GM12878 (cell line): ENCODE measurements around the gene GRIN2A. TPM values are rescaled to one million over a fixed set of nuclear protein-coding genes. Genes with fewer than 3 reads are reported as not detected.

Source experiments
- ATAC-seq: fragments of 200-7000 bp; cut with Tn5 transposase; 3 replicates; pipeline ENCODE4 v1.9.1; 2020; ENCODE audit warnings: mild to moderate bottlenecking, moderate library complexity
- BruUV-seq: library from RNA; stranded (reverse); fragments of 400-500 nt; replicated peaks from 2 replicates; lab custom pipeline; 2021; lab: Mats Ljungman, UMichigan
- CTCF ChIA-PET: fragments of 300-600 bp; sonication (Branson Sonifier 250); formaldehyde crosslinking; extraction: SDS; loops from one replicate; lab custom pipeline; 2021; ENCODE audit warnings: inconsistent platforms; lab: Yijun Ruan, JAX
- POLR2A ChIA-PET: fragments of 350-600 bp; formaldehyde crosslinking; extraction: SDS; loops from one replicate; lab custom pipeline; 2021; ENCODE audit warnings: inconsistent platforms; lab: Charles Lee
- RAD21 ChIA-PET: fragments of 300-600 bp; sonication (Branson Sonifier 250); formaldehyde crosslinking; loops from one replicate; lab custom pipeline; 2023; ENCODE audit warnings: antibody characterized with exemption; ENCODE audit not compliant: unreplicated experiment; lab: Charles Lee
- SMC1A ChIA-PET: fragments of 300-600 bp; sonication (Branson Sonifier 250); formaldehyde crosslinking; loops from one replicate; lab custom pipeline; 2023; ENCODE audit not compliant: unreplicated experiment, uncharacterized antibody; lab: Charles Lee
- DNase-seq: peaks from one replicate; pipeline ENCODE4 v3.0.0-alpha.2; 2011; ENCODE audit warnings: low read depth, low spot score
- FAIRE-seq: peaks from 3 replicates; lab custom pipeline; 2011; peaks lifted over from hg19 to GRCh38; lab: Jason Lieb, UNC
- H2AFZ ChIP-seq: 2 replicates; pipeline ENCODE4 v1.6.0; 2011; ENCODE audit warnings: low read depth, low read length, control low read depth; ENCODE audit not compliant: control insufficient read depth
- H3K27ac ChIP-seq: 2 replicates; pipeline ENCODE4 v1.5.1; 2011; ENCODE audit warnings: control low read depth; ENCODE audit not compliant: control insufficient read depth, insufficient read depth
- H3K27me3 ChIP-seq, 2 experiments: replicated peaks in 1 of 2; 2 replicates each; pipeline versions ENCODE4 v1.6.0 to v1.6.1; 2011; ENCODE audit warnings: low read length in 1 of 2; ENCODE audit not compliant: control insufficient read depth in 2 of 2, insufficient read depth in 2 of 2
- H3K36me3 ChIP-seq, 2 experiments: 2 replicates each; pipeline ENCODE4 v1.5.1; 2011; ENCODE audit warnings: low read length in 1 of 2; ENCODE audit not compliant: control insufficient read depth in 2 of 2, insufficient read depth in 2 of 2
- H3K4me1 ChIP-seq: 2 replicates; pipeline ENCODE4 v1.6.1; 2011; ENCODE audit warnings: mild to moderate bottlenecking, low read length, moderate library complexity, mixed read lengths; ENCODE audit not compliant: control insufficient read depth, insufficient read depth
- H3K4me2 ChIP-seq: 2 replicates; pipeline ENCODE4 v1.6.0; 2011; ENCODE audit warnings: control low read depth; ENCODE audit not compliant: control insufficient read depth, insufficient read depth
- H3K4me3 ChIP-seq: fragments of 200-600 bp; sonication (generic); 2 replicates; pipeline ENCODE4 v1.5.1; 2016
- H3K79me2 ChIP-seq: 2 replicates; pipeline ENCODE4 v1.6.0; 2011; ENCODE audit warnings: low read length; ENCODE audit not compliant: control insufficient read depth, insufficient read depth
- H3K9ac ChIP-seq: 2 replicates; pipeline ENCODE4 v1.8.0; 2011; ENCODE audit warnings: low read length, control low read depth, mixed read lengths; ENCODE audit not compliant: control insufficient read depth, insufficient read depth
- H3K9me3 ChIP-seq: replicated peaks from 3 replicates; pipeline ENCODE4 v1.5.1; 2011; ENCODE audit warnings: mild to moderate bottlenecking, low read length; ENCODE audit not compliant: control insufficient read depth, insufficient read depth
- H4K20me1 ChIP-seq: 2 replicates; pipeline ENCODE4 v1.6.0; 2011; ENCODE audit not compliant: control insufficient read depth, insufficient read depth
- DPF2 ChIP-seq: fragments of 450-650 bp; IDR thresholded peaks from 2 replicates; pipeline ENCODE4 v1.6.1; 2017; ENCODE audit warnings: mild to moderate bottlenecking
- IKZF1 ChIP-seq: fragments of 450-650 bp; conservative IDR thresholded peaks from 2 replicates; pipeline ENCODE4 v1.6.1; 2017; ENCODE audit warnings: antibody characterized with exemption, mild to moderate bottlenecking
- SIN3A ChIP-seq: IDR thresholded peaks from 2 replicates; pipeline ENCODE4 v1.6.1; 2012; ENCODE audit warnings: low read depth, low read length, improper control_type of control experiment
- ZNF622 ChIP-seq: fragments of 450-650 bp; IDR thresholded peaks from 2 replicates; pipeline ENCODE4 v1.6.1; 2017; ENCODE audit warnings: mild to moderate bottlenecking, inconsistent platforms
- WGBS: methylation state at CpG from one replicate; pipeline ENCODE4 v1.1.6; 2016; ENCODE audit warnings: low lambda C conversion rate; ENCODE audit not compliant: insufficient replicate concordance, insufficient coverage; ENCODE audit errors: missing lambda C conversion rate; 5-methylcytosine and 5-hydroxymethylcytosine counted together
- in situ Hi-C: fragments of 300-500 bp; cut with MboI; formaldehyde crosslinking; loops from 9 replicates; pipeline ENCODE4 v1.14.3; 2018; ENCODE audit warnings: mixed read lengths
- intact Hi-C: fragments of 100-400 bp; cut with micrococcal nuclease; formaldehyde crosslinking; loops from one replicate; pipeline ENCODE4 v1.14.2; 2022; ENCODE audit not compliant: unreplicated experiment
- polyA plus RNA-seq, 11 experiments: library from polyadenylated mRNA; depleted of rRNA in 4 of 11; unstranded in 6 of 11; stranded (reverse) in 5 of 11; fragments of >200 nt; fragmentation: Nextera tagmentation in 4 of 11; fragmentation: Illumina TruSeq in 1 of 11; extraction: Ambion mirVana in 4 of 11; extraction: Trizol in 1 of 11; gene quantifications; 1 replicate in 1 of 11; 2 replicates in 10 of 11; pipeline versions ENCODE4 v1.2.1 to v1.2.3, GENCODE V29; 2011 to 2016; ENCODE audit warnings: inconsistent platforms in 2 of 11, missing spikeins in 2 of 11, low read depth in 1 of 11
- total RNA-seq, 4 experiments: library from RNA; depleted of rRNA in 3 of 4; stranded (reverse); fragments of >200 nt in 3 of 4; fragmentation: Illumina TruSeq in 1 of 4; extraction: Trizol in 1 of 4; gene quantifications; 2 replicates each; pipeline versions ENCODE4 v1.2.1 to v1.2.3, GENCODE V29; 2013 to 2021
- TF ChIP-seq, protein P1 (sequence below): fragments of 450-650 bp; IDR thresholded peaks from 2 replicates; pipeline ENCODE4 v1.6.1; 2017; ENCODE audit warnings: mild to moderate bottlenecking, moderate library complexity
- TF ChIP-seq, protein P2 (sequence below): IDR thresholded peaks from 2 replicates; pipeline ENCODE4 v1.6.1; 2012; ENCODE audit warnings: improper control_type of control experiment, low read depth, low read length; ENCODE audit not compliant: insufficient replicate concordance

GRIN2A gene
- total and polyA plus RNA-seq, 10 of the 15 experiments (the other 5 are each of a cell fraction or from before 2014, with no cell fraction given), result 2.4 to 13.3 (median 7.3) TPM

DNA sequence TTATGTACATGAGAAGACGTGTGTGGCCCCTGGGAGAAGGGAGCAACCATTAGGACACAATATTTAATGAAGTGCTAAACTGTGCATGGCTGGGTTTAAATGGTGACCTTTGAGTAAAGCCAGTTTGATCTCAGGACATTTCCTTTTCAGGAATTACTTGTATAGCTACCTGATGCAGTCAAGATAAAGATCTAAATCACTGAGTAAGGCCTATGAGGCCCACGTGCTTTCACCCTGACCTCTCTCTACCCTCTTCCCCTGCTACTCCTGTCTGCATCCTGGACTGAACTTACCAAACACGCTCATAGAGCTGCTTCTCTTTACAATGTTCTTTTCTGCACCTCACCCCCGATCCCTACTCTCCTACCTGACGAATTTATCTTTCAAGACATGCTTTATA is 98.9 kb downstream of the GRIN2A start:
- DNase-seq (no peak), FAIRE-seq (no peak), ATAC-seq (no peak)
- Histone ChIP-seq H3K27ac (no peak overlapping the region), H3K4me1 (no peaks in the 10 kb centered on the region), H3K27me3 (no peaks in the 10 kb centered on the region; a peak in 1 of 4 replicates), H3K4me3 (no peak overlapping the region), H2AFZ (no peak overlapping the region), H3K79me2 (no peaks in the 10 kb centered on the region), H4K20me1 (no peaks in the 10 kb centered on the region), H3K9ac (no peak overlapping the region), H3K9me3 (no peaks in the 10 kb centered on the region; the same call in 2 of the 3 replicates), H3K36me3 (no peaks in the 10 kb centered on the region), H3K4me2 (no peak overlapping the region)
- ChIA-PET POLR2A (no interaction called here), SMC1A (interaction anchor here (0.7 to 1.9 kb wide), 3 partner anchors 10 to 95 kb away, joined by 3 to 5 read pairs (median 4); no protein-coding TSS in a partner anchor), CTCF (no interaction called here), RAD21 (no interaction called here)
- in situ Hi-C loops, result no loop called here
- WGBS, result 5% methylated on average over 5 of the region's 5 CpGs
- no peak for TF ChIP-seq IKZF1
- TF ChIP-seq, protein P1, sequence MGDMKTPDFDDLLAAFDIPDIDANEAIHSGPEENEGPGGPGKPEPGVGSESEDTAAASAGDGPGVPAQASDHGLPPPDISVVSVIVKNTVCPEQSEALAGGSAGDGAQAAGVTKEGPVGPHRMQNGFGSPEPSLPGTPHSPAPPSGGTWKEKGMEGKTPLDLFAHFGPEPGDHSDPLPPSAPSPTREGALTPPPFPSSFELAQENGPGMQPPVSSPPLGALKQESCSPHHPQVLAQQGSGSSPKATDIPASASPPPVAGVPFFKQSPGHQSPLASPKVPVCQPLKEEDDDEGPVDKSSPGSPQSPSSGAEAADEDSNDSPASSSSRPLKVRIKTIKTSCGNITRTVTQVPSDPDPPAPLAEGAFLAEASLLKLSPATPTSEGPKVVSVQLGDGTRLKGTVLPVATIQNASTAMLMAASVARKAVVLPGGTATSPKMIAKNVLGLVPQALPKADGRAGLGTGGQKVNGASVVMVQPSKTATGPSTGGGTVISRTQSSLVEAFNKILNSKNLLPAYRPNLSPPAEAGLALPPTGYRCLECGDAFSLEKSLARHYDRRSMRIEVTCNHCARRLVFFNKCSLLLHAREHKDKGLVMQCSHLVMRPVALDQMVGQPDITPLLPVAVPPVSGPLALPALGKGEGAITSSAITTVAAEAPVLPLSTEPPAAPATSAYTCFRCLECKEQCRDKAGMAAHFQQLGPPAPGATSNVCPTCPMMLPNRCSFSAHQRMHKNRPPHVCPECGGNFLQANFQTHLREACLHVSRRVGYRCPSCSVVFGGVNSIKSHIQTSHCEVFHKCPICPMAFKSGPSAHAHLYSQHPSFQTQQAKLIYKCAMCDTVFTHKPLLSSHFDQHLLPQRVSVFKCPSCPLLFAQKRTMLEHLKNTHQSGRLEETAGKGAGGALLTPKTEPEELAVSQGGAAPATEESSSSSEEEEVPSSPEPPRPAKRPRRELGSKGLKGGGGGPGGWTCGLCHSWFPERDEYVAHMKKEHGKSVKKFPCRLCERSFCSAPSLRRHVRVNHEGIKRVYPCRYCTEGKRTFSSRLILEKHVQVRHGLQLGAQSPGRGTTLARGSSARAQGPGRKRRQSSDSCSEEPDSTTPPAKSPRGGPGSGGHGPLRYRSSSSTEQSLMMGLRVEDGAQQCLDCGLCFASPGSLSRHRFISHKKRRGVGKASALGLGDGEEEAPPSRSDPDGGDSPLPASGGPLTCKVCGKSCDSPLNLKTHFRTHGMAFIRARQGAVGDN, result no peak
- no peak for TF ChIP-seq ZNF622
- TF ChIP-seq DPF2, result no peak
- TF ChIP-seq, protein P2, sequence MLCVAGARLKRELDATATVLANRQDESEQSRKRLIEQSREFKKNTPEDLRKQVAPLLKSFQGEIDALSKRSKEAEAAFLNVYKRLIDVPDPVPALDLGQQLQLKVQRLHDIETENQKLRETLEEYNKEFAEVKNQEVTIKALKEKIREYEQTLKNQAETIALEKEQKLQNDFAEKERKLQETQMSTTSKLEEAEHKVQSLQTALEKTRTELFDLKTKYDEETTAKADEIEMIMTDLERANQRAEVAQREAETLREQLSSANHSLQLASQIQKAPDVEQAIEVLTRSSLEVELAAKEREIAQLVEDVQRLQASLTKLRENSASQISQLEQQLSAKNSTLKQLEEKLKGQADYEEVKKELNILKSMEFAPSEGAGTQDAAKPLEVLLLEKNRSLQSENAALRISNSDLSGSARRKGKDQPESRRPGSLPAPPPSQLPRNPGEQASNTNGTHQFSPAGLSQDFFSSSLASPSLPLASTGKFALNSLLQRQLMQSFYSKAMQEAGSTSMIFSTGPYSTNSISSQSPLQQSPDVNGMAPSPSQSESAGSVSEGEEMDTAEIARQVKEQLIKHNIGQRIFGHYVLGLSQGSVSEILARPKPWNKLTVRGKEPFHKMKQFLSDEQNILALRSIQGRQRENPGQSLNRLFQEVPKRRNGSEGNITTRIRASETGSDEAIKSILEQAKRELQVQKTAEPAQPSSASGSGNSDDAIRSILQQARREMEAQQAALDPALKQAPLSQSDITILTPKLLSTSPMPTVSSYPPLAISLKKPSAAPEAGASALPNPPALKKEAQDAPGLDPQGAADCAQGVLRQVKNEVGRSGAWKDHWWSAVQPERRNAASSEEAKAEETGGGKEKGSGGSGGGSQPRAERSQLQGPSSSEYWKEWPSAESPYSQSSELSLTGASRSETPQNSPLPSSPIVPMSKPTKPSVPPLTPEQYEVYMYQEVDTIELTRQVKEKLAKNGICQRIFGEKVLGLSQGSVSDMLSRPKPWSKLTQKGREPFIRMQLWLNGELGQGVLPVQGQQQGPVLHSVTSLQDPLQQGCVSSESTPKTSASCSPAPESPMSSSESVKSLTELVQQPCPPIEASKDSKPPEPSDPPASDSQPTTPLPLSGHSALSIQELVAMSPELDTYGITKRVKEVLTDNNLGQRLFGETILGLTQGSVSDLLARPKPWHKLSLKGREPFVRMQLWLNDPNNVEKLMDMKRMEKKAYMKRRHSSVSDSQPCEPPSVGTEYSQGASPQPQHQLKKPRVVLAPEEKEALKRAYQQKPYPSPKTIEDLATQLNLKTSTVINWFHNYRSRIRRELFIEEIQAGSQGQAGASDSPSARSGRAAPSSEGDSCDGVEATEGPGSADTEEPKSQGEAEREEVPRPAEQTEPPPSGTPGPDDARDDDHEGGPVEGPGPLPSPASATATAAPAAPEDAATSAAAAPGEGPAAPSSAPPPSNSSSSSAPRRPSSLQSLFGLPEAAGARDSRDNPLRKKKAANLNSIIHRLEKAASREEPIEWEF, result no peak
- no peak for TF ChIP-seq SIN3A
- intact Hi-C loops, result no loop called here
- no TSS peak for BruUV-seq
